Endothelial cell of umbilical vein (primary cell): ENCODE results near the gene DEPDC4. TPM values are rescaled to one million over a fixed set of nuclear protein-coding genes. Genes with fewer than 3 reads are reported as not detected.

ENCODE experiments used
- BruUV-seq: library from RNA; stranded (reverse); fragments of 400-500 nt; replicated peaks from 2 replicates; lab custom pipeline; 2021; lab: Mats Ljungman, UMichigan
- CTCF ChIA-PET: fragments of 300-600, 350-600 bp; sonication (Branson Sonifier 250); formaldehyde crosslinking; loops from one replicate; lab custom pipeline; 2021; ENCODE audit warnings: antibody characterized with exemption, inconsistent platforms; lab: Charles Lee
- POLR2A ChIA-PET: fragments of 300-600, 350-600 bp; sonication (Branson Sonifier 250); formaldehyde crosslinking; loops from one replicate; lab custom pipeline; 2021; ENCODE audit warnings: antibody characterized with exemption, inconsistent platforms; lab: Charles Lee
- DNase-seq: peaks from one replicate; pipeline ENCODE4 v3.0.0-alpha.2; 2011; ENCODE audit warnings: low read depth, low spot score
- FAIRE-seq: peaks from 2 replicates; lab custom pipeline; 2011; peaks lifted over from hg19 to GRCh38; lab: Jason Lieb, UNC
- H2AFZ ChIP-seq: 2 replicates; pipeline ENCODE4 v1.6.0; 2012; ENCODE audit warnings: low read depth, low read length, control low read depth, inconsistent platforms
- H3K27ac ChIP-seq: 2 replicates; pipeline ENCODE4 v1.5.1; 2011; ENCODE audit warnings: low read depth, mild to moderate bottlenecking, control low read depth, low read length, moderate library complexity; ENCODE audit not compliant: insufficient read depth
- H3K27me3 ChIP-seq, 2 experiments: 2 replicates each; pipeline versions ENCODE4 v1.6.0 to v1.6.1; 2011; ENCODE audit warnings: low read length in 2 of 2, mixed read lengths in 1 of 2; ENCODE audit not compliant: control insufficient read depth in 2 of 2, insufficient read depth in 2 of 2
- H3K36me3 ChIP-seq, 2 experiments: 2 replicates in 1 of 2; 3 replicates in 1 of 2; pipeline ENCODE4 v1.5.1; 2011; ENCODE audit warnings: low read length in 2 of 2, mild to moderate bottlenecking in 1 of 2, moderate library complexity in 1 of 2; ENCODE audit not compliant: control insufficient read depth in 2 of 2, insufficient read depth in 2 of 2; ENCODE audit errors: extremely low read depth in 1 of 2
- H3K4me1 ChIP-seq: 3 replicates; pipeline ENCODE4 v1.5.1; 2011; ENCODE audit warnings: mild to moderate bottlenecking, low read length; ENCODE audit not compliant: control insufficient read depth, insufficient read depth; ENCODE audit errors: extremely low read depth
- H3K4me2 ChIP-seq: 2 replicates; pipeline ENCODE4 v1.6.1; 2011; ENCODE audit warnings: low read length, control low read depth, mixed read lengths; ENCODE audit not compliant: insufficient read depth
- H3K4me3 ChIP-seq, 3 experiments: fragments of 200-600 bp in 1 of 3; sonication (generic), shearing (Covaris generic) in 1 of 3; replicated peaks in 1 of 3; 2 replicates each; pipeline ENCODE4 v1.5.1; 2011 to 2016; ENCODE audit warnings: control low read depth in 3 of 3, low read length in 3 of 3, mild to moderate bottlenecking in 2 of 3, inconsistent platforms in 1 of 3, low read depth in 1 of 3, moderate library complexity in 1 of 3; ENCODE audit not compliant: insufficient read depth in 1 of 3
- H3K79me2 ChIP-seq: 2 replicates; pipeline ENCODE4 v1.6.0; 2012; ENCODE audit warnings: low read length, inconsistent platforms; ENCODE audit not compliant: control insufficient read depth, insufficient read depth
- H3K9ac ChIP-seq: replicated peaks from 2 replicates; pipeline ENCODE3; 2011; ENCODE audit warnings: low read length, control low read depth; ENCODE audit not compliant: insufficient read depth; ENCODE audit errors: extremely low read depth
- H3K9me1 ChIP-seq: replicated peaks from 3 replicates; pipeline ENCODE4 v1.6.0; 2011; ENCODE audit warnings: mild to moderate bottlenecking, low read length; ENCODE audit not compliant: control insufficient read depth, insufficient read depth; ENCODE audit errors: extremely low read depth
- H3K9me3 ChIP-seq: replicated peaks from 2 replicates; pipeline ENCODE4 v1.5.1; 2012; ENCODE audit warnings: low read length, inconsistent platforms; ENCODE audit not compliant: control insufficient read depth, insufficient read depth
- H4K20me1 ChIP-seq: replicated peaks from 2 replicates; pipeline ENCODE3; 2011; ENCODE audit warnings: mild to moderate bottlenecking, low read length; ENCODE audit not compliant: control insufficient read depth, insufficient read depth; ENCODE audit errors: extremely low read depth
- CTCF ChIP-seq, 2 donors: IDR thresholded peaks; 1 replicate in 1 of 2; 2 replicates in 1 of 2; pipeline ENCODE4 v1.5.1; 2011; ENCODE audit warnings: low read length in 2 of 2, mild to moderate bottlenecking in 2 of 2, moderate library complexity in 2 of 2, control low read depth in 1 of 2, inconsistent platforms in 1 of 2, low read depth in 1 of 2; ENCODE audit not compliant: insufficient read depth in 1 of 2; ENCODE audit errors: extremely low read depth in 1 of 2
- EZH2 ChIP-seq: IDR thresholded peaks from 2 replicates; pipeline ENCODE4 v1.6.1; 2012; ENCODE audit warnings: borderline replicate concordance, low read depth, mild to moderate bottlenecking, moderate library complexity, low read length, inconsistent platforms; ENCODE audit not compliant: severe bottlenecking
- FOS ChIP-seq: IDR thresholded peaks from 2 replicates; pipeline ENCODE4 v1.6.1; 2011; ENCODE audit warnings: mild to moderate bottlenecking, low read length, moderate library complexity, borderline replicate concordance; ENCODE audit not compliant: insufficient read depth
- GATA2 ChIP-seq: IDR thresholded peaks from 2 replicates; pipeline ENCODE4 v1.7.0; 2011; ENCODE audit warnings: low read depth, mild to moderate bottlenecking, moderate library complexity, mixed read lengths, low read length; ENCODE audit not compliant: insufficient read length, insufficient read depth
- JUN ChIP-seq: IDR thresholded peaks from 2 replicates; pipeline ENCODE4 v1.6.1; 2011; ENCODE audit warnings: borderline replicate concordance, low read depth; ENCODE audit not compliant: insufficient read length, insufficient read depth
- MAX ChIP-seq: IDR thresholded peaks from 2 replicates; pipeline ENCODE4 v1.6.1; 2011; ENCODE audit not compliant: insufficient read depth, insufficient read length
- MYC ChIP-seq: IDR thresholded peaks from one replicate; pipeline ENCODE4 v1.6.1; 2011; ENCODE audit warnings: mild to moderate bottlenecking, low read depth, low read length
- POLR2A ChIP-seq: IDR thresholded peaks from 2 replicates; pipeline ENCODE4 v1.6.1; 2012; ENCODE audit warnings: low read depth, mild to moderate bottlenecking, control low read depth, low read length
- POLR2AphosphoS5 ChIP-seq: IDR thresholded peaks from 2 replicates; pipeline ENCODE4 v1.6.1; 2012; ENCODE audit warnings: low read depth, mild to moderate bottlenecking, control low read depth, low read length, moderate library complexity; ENCODE audit not compliant: insufficient read depth
- dilution Hi-C: fragments of 300-500 bp; cut with MboI; formaldehyde crosslinking; loops from one replicate; pipeline ENCODE4 v1.15.0; 2019; ENCODE audit warnings: low sequenced_read_pairs; ENCODE audit not compliant: extremely low pct_ligation_motif_present
- intact Hi-C: fragments of 100-400 bp; cut with micrococcal nuclease; formaldehyde crosslinking; loops from one replicate; pipeline ENCODE4 v1.10.0; 2022
- polyA plus RNA-seq, 4 experiments: library from polyadenylated mRNA; depleted of rRNA in 3 of 4; stranded (reverse) in 3 of 4; unstranded in 1 of 4; fragments of >200 nt; gene quantifications; 2 replicates each; pipeline versions ENCODE4 v1.2.1 to v1.2.3, GENCODE V29; 2011 to 2012; ENCODE audit warnings: missing spikeins in 1 of 4
- total RNA-seq: library from RNA; stranded (reverse); gene quantifications from 2 replicates; pipeline ENCODE4 v1.2.3, GENCODE V29; 2021

The DEPDC4 gene
- total and polyA plus RNA-seq, 2 donors (not counting 3 experiments of a cell fraction or from before 2014, with no cell fraction given): 0.15 to 0.66 TPM

- BruUV-seq: no TSS peak
- CTCF ChIA-PET: interaction anchor here (0.9 to 1.5 kb wide), 3 partner anchors 12 to 191 kb away, joined by 3 to 4 read pairs (median 4); partner anchors contain the start of gene ACTR6
Observed at GRCh38 chr12:100213016-100213891, 53.6 kb downstream of the DEPDC4 start.

More at GRCh38 chr12:100213016-100213891, 53.6 kb downstream of the DEPDC4 start:
- Histone ChIP-seq H2AFZ (no peak overlapping the region), H3K27me3 (no peaks in the 10 kb centered on the region), H3K27ac (no peak overlapping the region), H3K4me3 (no peak overlapping the region), H3K4me1 (no peaks in the 10 kb centered on the region), H3K36me3 (peaks cover 4 to 13% of the 10 kb centered on the region in 2 experiments), H3K79me2 (no peaks in the 10 kb centered on the region), H3K4me2 (no peak overlapping the region), H3K9ac (no peak overlapping the region), H4K20me1 (no peaks in the 10 kb centered on the region), H3K9me1 (no peaks in the 10 kb centered on the region), H3K9me3 (no peaks in the 10 kb centered on the region)
- dilution Hi-C loops (no loop called here), intact Hi-C loops (no loop called here)
- POLR2A ChIA-PET: no interaction called here
- TF ChIP-seq POLR2A: no peak
- TF ChIP-seq MYC: no peak
- no peak for TF ChIP-seq CTCF (IDR thresholded peaks at IDR 0.05; ENCODE audit: extremely low read depth in 1 of 2, insufficient read depth in 1 of 2, low read depth in 1 of 2, low read length in 2 of 2)
- no peak for TF ChIP-seq MAX
- TF ChIP-seq GATA2: no peak
- TF ChIP-seq JUN: no peak
- no peak for TF ChIP-seq FOS
- TF ChIP-seq POLR2AphosphoS5: no peak
- TF ChIP-seq EZH2: no peak
- DNase-seq: no peak
- no peak for FAIRE-seq
